Glomerular visceral epithelial cell (primary cell): ENCODE data around the gene CD52.

ENCODE experiments used
- DNase-seq: peaks from one replicate; pipeline ENCODE4 v3.0.0-alpha.2; 2016; ENCODE audit errors: extremely low spot score

The CD52 gene, protein sequence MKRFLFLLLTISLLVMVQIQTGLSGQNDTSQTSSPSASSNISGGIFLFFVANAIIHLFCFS

DNA sequence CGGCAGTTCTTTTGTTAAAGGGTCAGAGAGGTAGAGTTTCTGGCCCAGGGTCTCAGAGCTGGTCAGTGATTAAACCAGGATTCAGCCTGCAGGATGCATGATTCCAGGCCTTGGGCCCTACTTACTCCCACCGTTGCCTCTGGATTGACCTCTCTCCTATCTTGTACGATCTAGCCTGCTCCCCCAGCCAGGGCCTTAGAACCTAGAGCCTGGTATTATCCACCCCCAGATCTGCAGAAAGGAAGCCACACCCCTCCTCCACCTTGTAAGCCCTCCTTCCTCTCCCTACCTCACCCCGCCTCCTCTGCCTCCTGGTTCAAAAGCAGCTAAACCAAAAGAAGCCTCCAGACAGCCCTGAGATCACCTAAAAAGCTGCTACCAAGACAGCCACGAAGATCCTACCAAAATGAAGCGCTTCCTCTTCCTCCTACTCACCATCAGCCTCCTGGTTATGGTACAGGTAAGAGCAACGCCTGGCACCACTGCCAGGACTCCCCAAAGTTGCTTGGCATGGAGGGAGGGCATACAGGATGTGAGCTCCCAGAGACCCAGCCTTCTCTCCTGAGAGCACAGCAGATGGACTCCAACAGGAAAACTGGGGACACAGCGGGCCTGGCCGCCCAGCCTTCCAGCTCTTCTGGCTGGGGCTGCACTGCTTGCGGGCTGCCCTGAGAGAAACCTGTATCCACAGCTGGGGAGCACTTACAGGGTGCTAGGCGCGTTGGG lies at the start of gene CD52:
TSS of gene CD52 (plus strand) at position 347 of the 726 bp plus-strand sequence. CDS start at position 407, 60 bp downstream.
- DNase-seq: no peak

- no peak for DNase-seq
These were observed 49.2 kb upstream of the CD52 start for GRCh38 chr1:26268290-26269197.

DNA sequence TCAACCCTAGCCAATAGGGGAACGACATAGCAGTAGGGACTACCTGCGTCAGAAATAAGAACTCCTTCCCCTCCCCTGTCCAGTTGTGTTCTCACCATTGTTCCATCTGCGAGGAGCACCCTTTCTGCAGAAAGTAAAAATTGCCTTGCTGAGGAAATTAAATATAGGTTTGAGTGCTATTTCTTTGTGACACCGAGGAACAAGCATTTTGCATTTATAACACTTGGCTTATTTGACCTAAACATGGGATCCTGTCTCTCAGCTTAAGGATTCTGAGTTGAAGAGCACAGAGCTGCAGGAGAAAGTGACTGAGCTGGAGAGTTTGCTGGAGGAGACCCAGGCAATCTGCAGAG lies 48.6 kb upstream of the CD52 start:
- no peak for DNase-seq

- DNase-seq: no peak
These were observed 42.8 kb upstream of the CD52 start for GRCh38 chr1:26274801-26275425.

DNA sequence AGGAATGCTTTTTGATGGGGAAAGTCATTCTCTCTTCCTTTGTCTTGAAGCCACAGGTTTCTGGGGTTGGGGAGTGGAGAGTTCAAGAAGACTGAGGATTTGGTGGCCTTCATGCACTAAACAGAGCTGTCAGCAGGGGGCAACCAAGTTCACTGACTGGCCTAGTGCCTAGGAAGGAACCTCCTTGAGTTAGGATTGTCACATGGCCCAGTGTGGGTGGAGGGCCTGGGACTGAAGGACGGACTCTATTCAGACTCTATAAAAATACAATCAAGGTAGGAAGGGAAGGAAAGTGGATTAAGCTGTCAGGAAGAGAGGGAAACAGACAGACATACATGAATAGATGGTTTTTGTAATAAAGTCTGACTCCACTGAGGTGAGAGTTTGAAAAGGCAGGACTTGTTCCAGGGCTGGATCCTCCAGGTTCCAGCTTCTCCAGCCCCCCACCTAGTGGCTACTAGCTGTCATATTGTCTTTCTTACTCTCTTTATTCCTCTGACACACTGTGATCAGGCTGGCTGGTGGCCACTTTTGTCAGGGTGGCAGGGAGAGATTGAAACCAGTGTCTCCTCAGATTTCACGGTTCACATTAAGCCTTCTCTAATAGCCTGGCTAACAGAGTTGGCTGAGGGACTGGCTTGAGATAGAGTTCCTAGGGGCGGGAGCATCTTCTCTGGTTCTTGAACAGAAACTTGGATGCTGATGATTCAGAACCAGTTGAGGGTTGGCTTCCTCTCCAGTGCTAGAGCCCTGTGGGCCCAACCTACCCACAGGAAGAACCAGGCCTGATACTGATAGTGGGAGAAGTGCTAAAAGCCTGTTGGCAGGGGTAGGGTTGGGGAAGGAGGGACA lies 42.0 kb upstream of the CD52 start:
- peak; percentile 88 for DNase-seq

DNA sequence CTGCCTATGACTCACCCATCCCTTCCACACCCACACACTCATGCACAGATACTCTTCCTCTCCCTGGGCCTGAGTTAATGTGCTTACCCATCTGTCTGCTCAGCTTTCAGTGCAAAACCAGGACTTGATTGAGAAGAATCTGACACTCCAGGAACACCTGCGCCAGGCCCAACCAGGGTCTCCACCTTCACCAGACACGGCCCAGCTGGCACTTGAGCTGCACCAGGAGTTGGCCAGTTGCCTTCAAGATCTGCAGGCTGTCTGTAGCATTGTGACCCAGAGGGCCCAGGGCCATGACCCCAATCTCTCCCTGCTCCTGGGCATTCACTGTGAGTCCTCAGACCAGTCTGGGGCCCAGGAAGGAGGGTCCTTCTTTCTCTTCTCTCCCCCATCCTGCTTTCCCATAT lies 41.3 kb upstream of the CD52 start:
- no peak for DNase-seq

GRCh38 chr1:26277261-26277661 lies 40.5 kb upstream of the CD52 start:
- no peak for DNase-seq

DNA sequence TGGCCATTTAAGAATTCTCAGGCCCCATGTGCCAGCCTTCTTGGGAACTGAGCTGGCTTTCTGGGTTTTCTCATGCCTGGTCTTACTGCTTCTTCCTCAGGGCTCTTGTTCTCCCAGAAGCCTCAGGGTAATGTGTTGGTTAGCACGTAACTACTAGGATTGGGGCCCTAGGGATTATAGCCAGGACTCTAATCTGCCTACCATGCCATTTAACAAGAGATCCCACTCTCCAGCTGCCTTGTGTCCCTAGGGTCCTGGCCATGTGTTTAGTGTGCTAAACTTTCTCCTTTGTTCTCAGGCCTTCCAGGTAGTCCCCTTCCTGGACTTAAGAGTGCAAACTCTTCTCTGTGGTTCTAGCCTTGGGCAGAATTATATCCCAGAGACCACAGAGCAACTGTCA lies 40.0 kb upstream of the CD52 start:
- DNase-seq: no peak

GRCh38 chr1:26278303-26278702 lies 39.5 kb upstream of the CD52 start:
- DNase-seq: no peak

DNA sequence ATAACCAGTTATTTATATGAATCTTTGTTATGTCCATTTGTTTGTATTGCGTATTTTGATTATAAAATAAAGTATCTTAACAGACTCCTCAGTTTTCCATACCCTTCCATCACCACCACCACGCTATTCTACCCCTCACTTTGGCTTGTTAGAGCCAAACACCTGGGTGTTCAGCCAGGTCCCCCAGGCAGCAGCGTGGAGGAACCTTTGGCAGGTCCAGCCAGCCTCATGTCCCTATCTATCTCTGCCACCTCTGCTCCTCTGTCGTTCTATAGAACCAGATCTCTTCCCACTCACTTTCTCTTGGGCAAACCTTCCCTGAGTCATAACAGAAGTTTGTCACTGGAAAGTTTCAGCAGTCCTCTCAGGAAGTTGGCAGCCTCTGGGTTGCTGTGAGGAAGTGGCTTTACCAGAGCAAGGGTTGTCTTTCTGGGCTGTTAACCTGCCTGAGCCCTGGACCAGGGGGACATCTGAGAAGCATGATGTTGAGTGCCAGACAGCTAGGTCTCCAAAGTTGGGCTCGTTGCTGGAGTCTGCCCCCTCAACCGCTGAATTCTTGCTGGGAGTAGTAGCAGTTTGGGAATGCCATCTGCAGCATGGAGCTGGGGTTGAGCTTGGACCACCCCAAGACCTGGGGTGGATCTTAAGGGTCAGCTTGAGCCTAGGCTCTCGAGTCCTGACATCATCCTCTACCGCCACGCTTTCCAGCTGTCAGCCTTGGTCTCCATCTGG lies 38.9 kb upstream of the CD52 start:
- peak; percentile 47 for DNase-seq

DNA sequence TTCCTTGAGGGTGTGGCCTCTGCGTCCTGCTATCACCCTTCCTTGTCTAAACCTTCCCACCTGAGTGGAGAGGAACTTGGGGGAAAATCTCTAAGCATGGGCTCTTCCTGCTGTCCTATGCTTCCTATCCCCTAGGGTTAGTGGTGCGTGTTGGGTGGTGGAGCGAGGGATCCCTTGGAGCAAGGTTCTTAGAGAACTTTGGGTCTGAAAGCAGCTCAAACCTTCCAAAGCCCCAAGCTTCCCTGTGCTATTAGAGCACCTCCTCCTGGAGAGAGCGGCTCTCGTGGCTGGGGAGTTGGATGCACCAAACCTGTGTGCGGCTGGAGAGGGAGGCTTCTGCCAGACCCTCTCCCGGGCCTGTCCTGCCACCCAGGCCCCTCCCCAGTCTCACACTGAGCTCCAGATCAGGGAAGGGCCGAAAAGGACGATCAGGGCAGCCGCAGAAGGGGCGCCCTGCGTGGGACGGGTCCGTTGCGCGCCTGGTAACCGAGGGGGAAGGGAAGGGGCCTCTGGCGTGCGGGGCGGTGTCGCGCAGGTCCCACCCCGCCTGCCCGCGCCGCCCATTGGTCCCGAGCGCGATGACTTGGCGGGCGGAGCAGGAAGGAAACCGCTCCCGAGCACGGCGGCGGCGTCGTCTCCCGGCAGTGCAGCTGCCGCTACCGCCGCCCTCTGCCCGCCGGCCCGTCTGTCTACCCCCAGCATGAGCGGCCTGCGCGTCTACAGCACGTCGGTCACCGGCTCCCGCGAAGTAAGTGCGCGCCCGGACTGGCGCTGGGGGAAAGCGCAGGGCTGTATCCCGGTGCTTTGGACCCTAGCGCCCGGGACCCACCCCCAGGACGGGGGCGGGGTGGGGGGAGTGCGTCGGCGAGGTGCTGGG lies 38.1 kb upstream of the CD52 start, which contains the start of gene SH3BGRL3:
TSS of gene SH3BGRL3 (plus strand) at position 631 of the 877 bp plus-strand sequence. CDS start at position 701, 70 bp downstream.
- peak; percentile 82 for DNase-seq

GRCh38 chr1:26280333-26281042 lies 37.3 kb upstream of the CD52 start:
- peak; percentile 66 for DNase-seq

GRCh38 chr1:26281091-26281958 lies 36.4 kb upstream of the CD52 start:
- no peak for DNase-seq

DNA sequence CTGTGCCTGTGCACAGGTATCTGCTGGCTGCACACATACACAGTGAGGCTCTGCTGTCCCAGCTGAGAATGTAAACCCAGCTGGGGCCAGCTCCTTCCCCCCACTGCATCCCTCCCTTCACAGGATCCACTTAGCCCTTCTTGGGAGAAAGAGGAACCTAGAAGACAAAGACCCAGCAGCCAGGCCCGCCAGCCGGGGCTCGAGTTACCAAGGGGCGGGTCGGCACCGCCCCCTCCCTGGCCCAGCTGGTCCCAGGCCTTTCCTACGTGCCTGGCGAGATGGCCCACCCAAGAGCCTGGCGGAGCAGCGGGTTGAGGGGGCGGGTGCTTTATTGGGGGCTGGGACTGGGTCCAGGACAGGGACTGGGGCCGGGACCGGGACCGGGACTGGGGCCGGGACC lies 35.8 kb upstream of the CD52 start:
- DNase-seq: no peak

DNA sequence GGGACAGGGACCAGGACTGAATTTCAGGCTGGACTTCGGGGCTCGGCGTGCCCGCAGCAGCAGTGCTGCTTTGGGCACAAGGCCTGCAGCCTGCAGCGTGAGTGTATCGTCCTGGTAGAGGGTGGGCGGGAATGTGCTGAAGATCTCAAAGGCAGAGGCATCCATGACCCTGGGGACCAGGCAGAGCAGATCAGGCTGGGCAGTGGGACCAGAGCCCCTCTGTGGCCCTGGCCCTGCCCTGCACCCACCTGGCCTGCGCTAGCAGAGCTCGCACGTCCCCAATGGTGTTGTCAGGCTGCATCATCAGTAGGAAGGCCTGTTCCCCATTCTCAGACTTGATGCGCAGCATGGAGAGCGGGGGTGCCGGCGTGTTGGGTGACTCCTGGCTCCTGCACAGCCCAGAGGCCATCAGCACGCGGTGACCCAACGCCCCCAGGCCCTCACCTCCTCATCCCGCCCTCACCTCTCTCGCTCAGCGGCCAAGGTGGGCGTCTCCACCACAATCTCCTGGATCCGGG lies 35.3 kb upstream of the CD52 start:
- no peak for DNase-seq

GRCh38 chr1:26283279-26283853 lies 34.4 kb upstream of the CD52 start:
- no peak for DNase-seq

DNA sequence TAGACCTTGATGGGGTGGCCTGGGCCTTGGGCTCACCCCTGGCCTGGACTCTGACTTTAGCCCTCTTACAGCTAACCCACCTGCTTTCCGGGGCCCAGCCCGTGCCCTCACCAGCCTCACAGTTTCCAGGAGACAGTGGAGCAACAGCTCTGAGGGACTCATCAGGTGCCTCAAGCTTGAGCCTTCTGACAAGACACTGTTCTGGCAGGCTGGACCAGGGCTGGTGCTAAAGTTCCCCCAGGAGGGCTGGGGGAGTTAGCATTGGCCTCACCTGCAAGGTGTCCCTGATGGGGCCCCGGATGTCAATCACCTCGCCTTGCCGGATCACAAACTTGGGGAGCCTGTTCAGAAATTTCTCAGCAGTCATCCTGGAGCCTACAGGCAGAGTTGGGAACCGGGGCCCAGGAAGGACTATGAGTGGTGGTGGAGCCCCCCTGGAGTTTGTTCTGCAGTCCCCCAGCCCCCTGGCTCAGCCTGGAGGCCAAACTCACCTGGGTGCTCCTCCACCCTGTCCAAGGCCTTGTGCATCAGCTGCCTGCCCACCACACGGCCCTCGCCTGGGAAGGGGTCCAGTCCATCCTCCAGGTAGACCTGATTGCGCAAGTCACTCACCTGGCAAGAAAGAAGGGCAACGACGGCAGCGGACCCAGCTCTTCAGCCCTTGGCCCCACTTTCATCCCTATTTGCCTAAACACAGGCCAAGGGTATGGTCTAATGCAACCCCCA lies 33.7 kb upstream of the CD52 start:
- DNase-seq: no peak
